Measurements from ENCODE around the gene KCTD16.
A peak's percentile ranks its signal among the peaks of the same experiment; 100 is the strongest.

The KCTD16 gene

GRCh38 chr5:144478565-144478964 is 307.9 kb downstream of the KCTD16 start:
- TF ChIP-seq ZNF565 (CRISPR knock-in tag; conservative IDR thresholded peaks at IDR 0.05; ENCODE audit: low read depth) (no peak), TCF4 (CRISPR knock-in tag; IDR thresholded peaks at IDR 0.05; ENCODE audit: borderline replicate concordance) (no peak), SNAI2 (CRISPR knock-in tag; IDR thresholded peaks at IDR 0.05) (no peak), ZFP3 (CRISPR knock-in tag; IDR thresholded peaks at IDR 0.05) (no peak), ESRRG (CRISPR knock-in tag; IDR thresholded peaks at IDR 0.05) (no peak), ARNTL (CRISPR knock-in tag; IDR thresholded peaks at IDR 0.05; ENCODE audit: borderline replicate concordance, low read depth) (no peak), BACH2 (CRISPR knock-in tag; IDR thresholded peaks at IDR 0.05; ENCODE audit: borderline replicate concordance) (no peak)
- ATAC-seq = no peak

GRCh38 chr5:144481861-144482260 is 311.2 kb downstream of the KCTD16 start:
- no peak for ATAC-seq

GRCh38 chr5:144484124-144484897 is 313.6 kb downstream of the KCTD16 start:
- TF ChIP-seq ISL1 (CRISPR knock-in tag; IDR thresholded peaks at IDR 0.05) (peak; percentile 52), OSR1 (CRISPR knock-in tag; IDR thresholded peaks at IDR 0.05) (no peak)
- ATAC-seq = peak; percentile 95

More at GRCh38 chr5:144481861-144482260, 311.2 kb downstream of the KCTD16 start:
- TF ChIP-seq ISL1 (CRISPR knock-in tag; IDR thresholded peaks at IDR 0.05) (no peak), ESRRG (CRISPR knock-in tag; IDR thresholded peaks at IDR 0.05) (no peak), SNAI2 (CRISPR knock-in tag; IDR thresholded peaks at IDR 0.05) (no peak), CSDC2 (CRISPR knock-in tag; IDR thresholded peaks at IDR 0.05) (no peak), PPARA (CRISPR knock-in tag; IDR thresholded peaks at IDR 0.05; ENCODE audit: borderline replicate concordance) (no peak), PATZ1 (CRISPR knock-in tag; IDR thresholded peaks at IDR 0.05; ENCODE audit: borderline replicate concordance) (no peak), RARB (CRISPR knock-in tag; IDR thresholded peaks at IDR 0.05) (no peak), TCF4 (CRISPR knock-in tag; IDR thresholded peaks at IDR 0.05; ENCODE audit: borderline replicate concordance) (no peak), ZFP3 (CRISPR knock-in tag; IDR thresholded peaks at IDR 0.05) (no peak), ZC3H10 (CRISPR knock-in tag; IDR thresholded peaks at IDR 0.05) (no peak), GLIS3 (CRISPR knock-in tag; IDR thresholded peaks at IDR 0.05) (no peak)

- no peak for ATAC-seq
- TF ChIP-seq TOX (CRISPR knock-in tag; IDR thresholded peaks at IDR 0.05; ENCODE audit: borderline replicate concordance) = no peak
- TF ChIP-seq RARB (CRISPR knock-in tag; IDR thresholded peaks at IDR 0.05) = no peak
- no peak for TF ChIP-seq ESRRG (CRISPR knock-in tag; IDR thresholded peaks at IDR 0.05)
- TF ChIP-seq TSHZ2 (CRISPR knock-in tag; IDR thresholded peaks at IDR 0.05) = no peak
- no peak for TF ChIP-seq ZNF70 (CRISPR knock-in tag; IDR thresholded peaks at IDR 0.05)
- no peak for TF ChIP-seq ZC3H10 (CRISPR knock-in tag; IDR thresholded peaks at IDR 0.05)
- no peak for TF ChIP-seq POU6F1 (CRISPR knock-in tag; IDR thresholded peaks at IDR 0.05; ENCODE audit: borderline replicate concordance, low read depth)
- TF ChIP-seq ARNTL (CRISPR knock-in tag; IDR thresholded peaks at IDR 0.05; ENCODE audit: borderline replicate concordance, low read depth) = no peak
- no peak for TF ChIP-seq BACH2 (CRISPR knock-in tag; IDR thresholded peaks at IDR 0.05; ENCODE audit: borderline replicate concordance)
- TF ChIP-seq PPARA (CRISPR knock-in tag; IDR thresholded peaks at IDR 0.05; ENCODE audit: borderline replicate concordance) = no peak
- no peak for TF ChIP-seq TCF4 (CRISPR knock-in tag; IDR thresholded peaks at IDR 0.05; ENCODE audit: borderline replicate concordance)
- TF ChIP-seq ZNF565 (CRISPR knock-in tag; conservative IDR thresholded peaks at IDR 0.05; ENCODE audit: low read depth) = no peak
- TF ChIP-seq CSRNP3 (CRISPR knock-in tag; IDR thresholded peaks at IDR 0.05) = no peak
- TF ChIP-seq ZFP30 (CRISPR knock-in tag; IDR thresholded peaks at IDR 0.05) = no peak
- no peak for TF ChIP-seq ISL1 (CRISPR knock-in tag; IDR thresholded peaks at IDR 0.05)
- no peak for TF ChIP-seq GLIS3 (CRISPR knock-in tag; IDR thresholded peaks at IDR 0.05)
- no peak for TF ChIP-seq SNAI2 (CRISPR knock-in tag; IDR thresholded peaks at IDR 0.05)
- TF ChIP-seq ZFP3 (CRISPR knock-in tag; IDR thresholded peaks at IDR 0.05) = no peak
- no peak for TF ChIP-seq OSR1 (CRISPR knock-in tag; IDR thresholded peaks at IDR 0.05)
- no peak for TF ChIP-seq CSDC2 (CRISPR knock-in tag; IDR thresholded peaks at IDR 0.05)
Observed at GRCh38 chr5:144485540-144485939, 314.9 kb downstream of the KCTD16 start.
